Sigmoid colon (tissue), 7 donors: ENCODE data around the gene SRP68. TPM values are rescaled to one million over a fixed set of nuclear protein-coding genes. Genes with fewer than 3 reads are reported as not detected.

Experiments
- DNase-seq: peaks from one replicate; pipeline ENCODE4 v3.0.0-alpha.2; 2019
- H3K27ac ChIP-seq, 4 donors: fragments of 200-600 bp; sonication (generic); one replicate each; pipeline ENCODE4 v1.5.1; 2016 to 2019; ENCODE audit warnings: mild to moderate bottlenecking in 1 of 4
- H3K27me3 ChIP-seq, 3 donors: fragments of 200-600 bp; sonication (generic); one replicate each; pipeline ENCODE4 v1.5.1; 2019; ENCODE audit warnings: mild to moderate bottlenecking in 1 of 3
- H3K36me3 ChIP-seq, 4 donors: fragments of 200-600 bp; sonication (generic); one replicate each; pipeline ENCODE4 v1.5.1; 2016 to 2019
- H3K4me1 ChIP-seq, 4 donors: fragments of 200-600 bp; sonication (generic); one replicate each; pipeline ENCODE4 v1.5.1; 2017 to 2019
- H3K4me3 ChIP-seq, 4 donors: fragments of 200-600 bp; sonication (generic); one replicate each; pipeline ENCODE4 v1.5.1; 2017 to 2019; ENCODE audit warnings: mild to moderate bottlenecking in 2 of 4, moderate library complexity in 1 of 4
- H3K9me3 ChIP-seq, 4 donors: fragments of 200-600 bp in 3 of 4; sonication (generic) in 3 of 4; one replicate each; pipeline versions ENCODE4 v1.5.1 to v1.6.1; 2013 to 2019
- CTCF ChIP-seq, 4 experiments: fragments of 450-650 bp in 3 of 4; fragments of 200-600 bp in 1 of 4; IDR thresholded peaks; one replicate each; pipeline ENCODE4 v1.5.1; 2016 to 2019; ENCODE audit warnings: antibody characterized with exemption in 4 of 4, mild to moderate bottlenecking in 3 of 4, moderate library complexity in 2 of 4
- EP300 ChIP-seq, 4 donors: sonication (generic); formaldehyde crosslinking; IDR thresholded peaks; one replicate each; pipeline ENCODE4 v1.6.1; 2017; ENCODE audit warnings: antibody characterized with exemption in 4 of 4
- POLR2A ChIP-seq, 2 donors: fragments of 450-650 bp; IDR thresholded peaks; one replicate each; pipeline ENCODE4 v1.6.1; 2016; ENCODE audit warnings: antibody characterized with exemption in 2 of 2, mild to moderate bottlenecking in 2 of 2, moderate library complexity in 2 of 2
- POLR2AphosphoS5 ChIP-seq, 4 donors: sonication (generic); formaldehyde crosslinking; IDR thresholded peaks; one replicate each; pipeline ENCODE4 v1.6.1; 2017; ENCODE audit warnings: antibody characterized with exemption in 4 of 4
- WGBS, 2 donors: extraction: QIAGEN DNeasy Blood & Tissue Kit; methylation state at CpG; one replicate each; pipeline ENCODE4 v1.1.7; 2013; 5-methylcytosine and 5-hydroxymethylcytosine counted together
- intact Hi-C: fragments of 100-400 bp; cut with DNase I; formaldehyde crosslinking; loops from one replicate; pipeline ENCODE4 v1.15.1; 2023
- polyA plus RNA-seq, 3 donors: library from polyadenylated mRNA; stranded (reverse); fragments of 200-250 nt; gene quantifications; one replicate each; pipeline ENCODE4 v1.2.3, GENCODE V29; 2013
- total RNA-seq, 4 donors: library from RNA; depleted of rRNA; stranded (reverse); fragments of >200 nt; gene quantifications; one replicate each; pipeline ENCODE4 v1.1.0, GENCODE V29; 2016
- donor health status: healthy with polysubstance abuse.
- donor health status: Bipolar disorder and iron deficiency.
- donor health status: healthy.

The SRP68 gene
- total and polyA plus RNA-seq, 7 donors = 37.2 to 60.6 (median 53.1) TPM

- 4 to 6% methylated on average over 41 of the region's 41 CpGs for WGBS, 2 donors
- no peaks in the 10 kb centered on the region for H3K36me3 ChIP-seq
- H3K27ac ChIP-seq = no peak overlapping the region
- peaks cover 3 to 63% (median 57%) of the 10 kb centered on the region in 4 donors for H3K4me1 ChIP-seq
- TF ChIP-seq EP300 (IDR thresholded peaks at IDR 0.05) = no peak
- intact Hi-C loops = loop anchor here (10.0 kb wide), 1 partner anchor 171 kb away; the partner anchor contains the start of gene MRPL38
- no peaks in the 10 kb centered on the region for H3K9me3 ChIP-seq
- peaks cover 36 to 71% (median 59%) of the 10 kb centered on the region in 3 donors for H3K27me3 ChIP-seq
- no peak for DNase-seq
- peak overlapping the region in 3 of 4 donors; percentile 12 to 41 (median 39) for H3K4me3 ChIP-seq
Measured at GRCh38 chr17:76076146-76076764, 3.9 kb upstream of the SRP68 start.

- no peak for DNase-seq
Measured at GRCh38 chr17:76075364-76076145, 3.2 kb upstream of the SRP68 start.

GRCh38 chr17:76074390-76075363 is 2.4 kb upstream of the SRP68 start, which contains the start of gene GALR2:
Gene GALR2 (plus strand): TSS chr17:76074781. CDS start chr17:76074884, 103 bp downstream.
- no peak within 1 kb of the TSS for H3K27ac ChIP-seq
- TF ChIP-seq POLR2A (IDR thresholded peaks at IDR 0.05) (no peak), CTCF (IDR thresholded peaks at IDR 0.05) (no peak), POLR2AphosphoS5 (IDR thresholded peaks at IDR 0.05) (peak in 1 of 4 donors; percentile 22), EP300 (IDR thresholded peaks at IDR 0.05) (no peak)
- 4 to 5% methylated on average over 92 of the region's 92 CpGs for WGBS, 2 donors
- peaks cover 36 to 63% (median 59%) of the 10 kb centered on the region in 3 donors for H3K27me3 ChIP-seq
- peak within 1 kb of the TSS; percentile 5 to 41 (median 26) for H3K4me3 ChIP-seq
- H3K9me3 ChIP-seq = no peaks in the 10 kb centered on the region
- intact Hi-C loops = loop anchor here (10.0 kb wide), 1 partner anchor 170 kb away; the partner anchor contains the start of gene MRPL38
- H3K36me3 ChIP-seq = peaks cover 0 to 9% (median 0%) of the 10 kb centered on the region in 4 donors
- no peak for DNase-seq
- H3K4me1 ChIP-seq = peaks cover 3 to 66% (median 60%) of the 10 kb centered on the region in 4 donors

More at GRCh38 chr17:76075364-76076145, 3.2 kb upstream of the SRP68 start:
- no peak overlapping the region for H3K27ac ChIP-seq
- H3K27me3 ChIP-seq = peaks cover 36 to 71% (median 59%) of the 10 kb centered on the region in 3 donors
- H3K4me1 ChIP-seq = peaks cover 3 to 68% (median 63%) of the 10 kb centered on the region in 4 donors
- WGBS, 2 donors = 6 to 8% methylated on average over 48 of the region's 48 CpGs
- TF ChIP-seq CTCF (IDR thresholded peaks at IDR 0.05) (peak in 1 of 4 experiments; percentile 23), EP300 (IDR thresholded peaks at IDR 0.05) (no peak)
- H3K4me3 ChIP-seq = peak overlapping the region in 3 of 4 donors; percentile 12 to 41 (median 39)
- peaks cover 0 to under 1% (median 0%) of the 10 kb centered on the region in 4 donors for H3K36me3 ChIP-seq
- no peaks in the 10 kb centered on the region for H3K9me3 ChIP-seq
- intact Hi-C loops = loop anchor here (10.0 kb wide), 1 partner anchor 171 kb away; the partner anchor contains the start of gene MRPL38

GRCh38 chr17:76071531-76072147 is 678 bp downstream of the SRP68 start:
- Histone ChIP-seq H3K9me3 (no peaks in the 10 kb centered on the region), H3K27me3 (peaks cover 26 to 33% (median 33%) of the 10 kb centered on the region in 3 donors), H3K4me1 (peaks cover 3 to 57% (median 49%) of the 10 kb centered on the region in 4 donors), H3K36me3 (peaks cover 11 to 40% (median 17%) of the 10 kb centered on the region in 4 donors), H3K27ac (peak overlapping the region; percentile 72 to 82 (median 80)), H3K4me3 (peak overlapping the region; percentile 59 to 90 (median 82))
- TF ChIP-seq CTCF (IDR thresholded peaks at IDR 0.05) (no peak), EP300 (IDR thresholded peaks at IDR 0.05) (no peak), POLR2AphosphoS5 (IDR thresholded peaks at IDR 0.05) (no peak), POLR2A (IDR thresholded peaks at IDR 0.05) (no peak)
- DNase-seq = no peak
- WGBS, 2 donors = 5 to 12% methylated on average over 15 of the region's 15 CpGs
- intact Hi-C loops = loop anchor here (2.0 to 10.0 kb wide), 2 partner anchors 57 to 167 kb away; partner anchors contain the start of gene MRPL38
